Ramos (cell line): ENCODE measurements around the gene RNF208.

ENCODE experiments used
- in situ Hi-C: fragments of 300-500 bp; cut with MboI; formaldehyde crosslinking; loops from one replicate; pipeline ENCODE4 v1.14.3; 2022; ENCODE audit warnings: low sequenced_read_pairs; ENCODE audit not compliant: unreplicated experiment

The RNF208 gene

DNA sequence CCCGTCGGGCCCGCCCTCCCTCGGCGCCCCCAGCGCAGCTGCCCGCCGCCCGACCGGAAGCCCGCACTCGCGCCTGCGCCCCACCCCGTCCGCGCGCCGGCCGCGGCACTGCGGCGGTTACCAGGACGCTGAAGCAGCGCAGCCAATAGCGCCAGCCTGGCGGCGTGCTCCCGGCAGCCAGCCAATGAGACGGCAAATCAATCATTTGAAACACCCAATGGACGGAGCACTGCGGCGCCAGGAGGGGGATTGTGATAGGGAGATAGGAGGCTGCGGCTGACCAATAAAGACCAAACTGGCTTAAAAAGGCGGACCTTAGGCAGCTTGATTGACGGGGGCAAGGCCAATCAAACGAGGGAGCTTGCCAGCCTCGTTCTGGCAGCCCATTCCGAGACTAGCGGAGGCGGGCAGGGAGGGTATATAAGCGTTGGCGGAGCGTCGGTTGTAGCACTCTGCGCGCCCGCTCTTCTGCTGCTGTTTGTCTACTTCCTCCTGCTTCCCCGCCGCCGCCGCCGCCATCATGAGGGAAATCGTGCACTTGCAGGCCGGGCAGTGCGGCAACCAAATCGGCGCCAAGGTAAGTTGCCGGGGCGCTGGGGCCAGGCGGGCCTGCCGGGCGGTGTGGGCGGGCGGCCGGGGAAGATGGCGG, 18.9 kb upstream of the RNF208 start, which contains the start of gene TUBB4B:
Gene TUBB4B, plus strand, starts transcription at position 447 of the 649 bp plus-strand sequence. Its CDS starts 74 bp downstream, at position 521.
- in situ Hi-C loops = loop anchor here (25.0 kb wide), 1 partner anchor 454 kb away; the partner anchor contains the start of genes CCDC183 and TMEM141

DNA sequence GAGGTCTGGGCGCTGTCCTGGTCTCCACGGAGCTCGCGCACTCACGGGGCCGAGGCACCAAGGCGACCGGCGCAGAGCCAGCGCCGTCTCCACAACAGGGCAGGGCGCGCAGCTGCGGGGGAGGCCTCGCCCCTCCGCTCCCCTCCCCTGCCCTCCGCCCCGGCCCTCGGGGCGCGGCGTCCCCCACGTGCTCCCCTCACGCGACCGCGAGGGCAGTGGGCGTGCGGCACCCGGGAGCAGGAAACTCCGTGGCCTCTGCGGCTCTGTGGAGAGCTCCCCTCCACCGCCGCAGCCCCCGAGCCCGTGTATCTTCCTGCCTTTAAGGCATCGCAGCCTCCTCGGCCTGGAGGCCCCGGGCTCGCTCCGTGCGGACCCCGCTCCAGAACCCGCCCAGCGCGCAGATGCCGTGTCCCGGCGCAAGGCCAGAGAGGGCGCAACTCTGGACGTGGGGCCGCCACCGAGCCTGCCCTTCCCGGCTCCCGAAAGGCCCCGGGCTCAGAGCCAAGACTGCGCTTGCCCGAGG, 18.3 kb upstream of the RNF208 start:
- in situ Hi-C loops = loop anchor here (25.0 kb wide), 1 partner anchor 453 kb away; the partner anchor contains the start of genes CCDC183 and TMEM141

DNA sequence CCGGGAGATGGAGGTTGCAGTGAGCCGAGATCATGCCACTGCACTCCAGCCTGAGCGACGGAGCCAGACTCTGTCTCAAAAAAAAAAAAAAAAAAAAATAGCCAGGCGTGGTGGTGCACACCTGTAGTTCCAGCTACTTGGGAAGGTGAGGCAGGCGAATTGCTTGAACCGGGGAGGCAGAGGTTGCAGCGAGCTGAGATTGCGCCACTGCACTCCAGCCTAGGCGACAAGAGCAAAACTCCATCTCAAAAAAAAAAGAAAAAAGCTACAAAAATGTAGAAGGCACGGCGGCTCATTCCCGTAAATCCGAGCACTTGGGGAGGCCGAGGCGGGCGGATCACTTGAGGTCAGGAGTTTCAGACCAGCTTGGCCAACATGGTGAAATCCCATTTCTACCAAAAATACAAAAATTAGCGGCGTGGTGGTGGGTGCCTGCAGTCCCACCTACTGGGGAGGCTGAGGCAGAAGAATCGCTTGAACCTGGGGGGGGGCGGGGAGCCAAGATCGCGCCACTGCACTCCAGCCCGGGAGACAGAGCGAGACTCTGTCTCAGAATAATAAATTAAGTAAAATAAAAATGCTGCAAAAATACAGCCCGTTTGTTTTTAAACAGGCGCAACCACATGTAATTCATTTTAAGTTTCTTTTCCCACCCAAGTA, 17.6 kb upstream of the RNF208 start:
- in situ Hi-C loops = loop anchor here (25.0 kb wide), 1 partner anchor 452 kb away; the partner anchor contains the start of genes CCDC183 and TMEM141

DNA sequence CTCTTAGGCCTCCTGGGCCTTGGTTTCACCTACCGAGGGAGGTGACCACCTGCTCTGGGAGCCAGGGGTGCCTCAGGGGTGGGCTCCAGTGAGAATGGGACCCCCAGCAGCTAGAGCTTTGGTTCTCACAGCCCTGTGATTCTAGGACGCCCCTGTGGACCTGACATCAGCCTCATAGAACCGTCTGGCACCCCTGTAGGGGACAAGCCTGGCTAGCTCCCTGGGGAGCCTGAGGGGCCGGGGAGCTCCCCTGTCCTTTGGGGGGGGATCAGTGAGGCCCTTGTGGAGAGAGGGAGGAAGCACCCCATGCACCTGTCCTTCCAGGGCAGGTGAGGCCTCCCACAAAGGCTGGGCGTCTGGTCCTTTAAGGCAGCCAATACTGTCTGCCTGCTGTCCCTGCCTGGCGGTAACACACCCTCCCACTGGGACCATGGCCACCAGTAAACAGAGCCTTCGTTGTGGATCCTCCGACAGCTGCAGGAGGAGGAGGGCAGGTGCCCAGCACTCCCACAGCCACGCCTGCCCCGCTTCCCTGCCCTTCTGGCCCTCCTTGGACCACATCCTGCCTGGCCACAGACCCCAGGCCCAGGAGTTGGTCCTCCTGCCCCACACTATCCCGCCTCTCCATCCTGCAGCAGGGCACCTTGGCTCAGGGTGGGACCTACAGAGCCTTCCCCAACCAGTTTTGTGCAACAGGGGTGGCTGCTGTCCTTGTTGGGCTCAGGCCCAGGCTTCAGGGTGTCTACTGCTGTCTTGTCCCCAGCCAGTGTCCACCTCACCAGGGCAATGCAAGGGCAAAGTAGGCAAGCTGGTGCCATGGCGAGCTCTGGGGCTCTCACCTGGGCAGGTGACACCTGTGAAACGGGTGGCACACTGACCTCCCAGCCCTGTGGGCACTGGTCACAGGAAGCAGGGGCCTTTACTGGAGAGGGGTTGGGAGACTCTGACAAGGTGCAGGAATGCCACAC, 16.0 kb upstream of the RNF208 start:
- in situ Hi-C loops = loop anchor here (25.0 kb wide), 1 partner anchor 451 kb away; the partner anchor contains the start of genes CCDC183 and TMEM141

DNA sequence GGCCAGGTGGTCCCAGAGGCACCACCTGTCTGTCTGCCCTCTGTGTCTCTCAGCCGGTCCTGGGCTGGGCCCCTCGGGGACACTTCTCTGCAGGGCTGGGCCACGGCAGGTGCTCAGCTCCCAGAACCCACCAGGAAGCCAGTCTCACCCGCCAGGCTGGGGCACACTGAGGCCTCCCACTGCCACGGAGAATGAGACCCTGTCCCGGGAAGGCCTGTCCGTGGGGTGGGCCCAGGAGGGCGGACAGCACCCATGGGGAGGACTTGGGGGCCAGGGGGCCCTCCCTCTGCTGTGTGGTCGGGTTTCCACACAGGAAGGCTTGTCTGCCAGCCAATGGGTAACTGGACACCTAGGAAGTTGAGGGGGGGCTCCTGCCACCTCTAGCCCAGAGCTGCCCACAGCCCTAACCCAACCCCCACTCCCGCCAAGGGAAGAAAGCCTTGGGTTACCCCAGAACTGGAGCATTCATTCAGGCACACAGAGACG, 14.9 kb upstream of the RNF208 start:
- in situ Hi-C loops = loop anchor here (25.0 kb wide), 1 partner anchor 450 kb away; the partner anchor contains the start of genes CCDC183 and TMEM141

DNA sequence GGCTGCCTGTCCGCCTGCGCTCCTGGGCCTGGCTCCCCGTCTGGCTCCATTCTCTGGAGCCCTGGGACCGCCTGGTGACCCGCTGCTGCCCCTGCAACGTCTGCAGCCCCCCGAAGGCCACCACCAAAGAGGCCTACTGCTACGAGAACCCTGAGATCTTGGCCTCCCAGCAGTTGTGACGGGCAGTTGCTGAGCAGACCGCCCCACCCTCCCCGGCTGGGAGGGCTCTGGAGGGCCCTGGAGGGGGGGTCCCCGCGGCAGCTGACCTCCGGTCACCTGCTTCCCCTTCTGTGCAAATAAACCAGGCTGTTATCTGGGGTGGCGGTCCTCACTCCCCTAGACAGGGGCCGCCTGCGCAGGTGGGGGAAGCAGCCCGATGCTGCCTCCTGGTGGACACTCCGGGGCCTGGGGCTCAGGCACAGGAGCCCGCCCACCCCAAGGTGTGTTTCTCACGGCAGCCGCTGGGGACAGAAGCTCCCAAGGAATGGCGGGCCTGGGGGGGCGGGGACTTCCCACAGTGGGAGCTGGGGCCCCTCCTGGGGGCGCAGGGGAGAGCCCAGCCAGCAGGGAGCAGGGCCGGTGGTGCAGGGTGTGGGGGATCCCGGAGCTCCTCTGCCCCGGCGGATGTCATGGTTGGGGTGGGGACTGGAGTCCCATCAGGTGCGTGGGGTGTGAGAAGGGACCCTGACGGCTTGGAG, 14.3 kb upstream of the RNF208 start:
- in situ Hi-C loops = loop anchor here (25.0 kb wide), 1 partner anchor 449 kb away; the partner anchor contains the start of genes CCDC183 and TMEM141

DNA sequence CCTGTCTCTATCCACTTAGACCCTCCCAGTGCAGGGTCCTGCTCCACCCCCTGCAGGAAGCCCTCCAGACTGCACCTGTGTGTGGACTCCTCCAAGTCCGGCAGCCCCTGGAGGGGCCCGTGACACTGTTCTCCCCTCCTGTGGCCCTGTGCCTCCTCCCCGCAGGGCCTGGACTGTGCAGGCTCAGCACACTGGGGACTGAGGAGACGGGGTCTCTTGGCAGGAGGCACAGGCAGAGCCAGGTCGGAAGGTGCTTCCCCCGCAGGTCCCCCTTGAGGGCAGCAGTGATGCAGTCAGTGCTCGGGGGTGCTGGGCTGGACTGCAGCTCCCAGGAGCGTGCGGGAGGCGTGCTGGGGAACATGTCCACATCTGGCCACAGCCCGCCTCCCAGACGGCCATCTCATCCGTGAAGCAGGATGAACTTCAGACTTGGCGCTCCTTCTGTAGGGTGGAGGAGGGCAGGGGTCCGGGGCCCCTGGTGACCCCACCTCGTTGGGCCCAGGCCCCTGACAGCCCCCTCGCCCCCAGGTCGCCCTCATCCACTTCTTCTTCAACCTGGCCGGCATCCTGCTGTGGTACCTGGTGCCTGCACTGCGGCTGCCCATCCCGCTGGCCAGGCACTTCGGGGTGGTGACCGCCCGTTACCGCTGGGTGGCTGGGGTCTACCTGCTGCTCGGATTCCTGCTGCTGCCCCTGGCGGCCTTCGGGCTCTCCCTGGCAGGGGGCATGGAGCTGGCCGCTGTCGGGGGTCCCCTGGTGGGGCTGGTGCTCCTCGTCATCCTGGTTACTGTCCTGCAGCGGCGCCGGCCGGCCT, 13.6 kb upstream of the RNF208 start:
- in situ Hi-C loops = loop anchor here (25.0 kb wide), 1 partner anchor 448 kb away; the partner anchor contains the start of genes CCDC183 and TMEM141

DNA sequence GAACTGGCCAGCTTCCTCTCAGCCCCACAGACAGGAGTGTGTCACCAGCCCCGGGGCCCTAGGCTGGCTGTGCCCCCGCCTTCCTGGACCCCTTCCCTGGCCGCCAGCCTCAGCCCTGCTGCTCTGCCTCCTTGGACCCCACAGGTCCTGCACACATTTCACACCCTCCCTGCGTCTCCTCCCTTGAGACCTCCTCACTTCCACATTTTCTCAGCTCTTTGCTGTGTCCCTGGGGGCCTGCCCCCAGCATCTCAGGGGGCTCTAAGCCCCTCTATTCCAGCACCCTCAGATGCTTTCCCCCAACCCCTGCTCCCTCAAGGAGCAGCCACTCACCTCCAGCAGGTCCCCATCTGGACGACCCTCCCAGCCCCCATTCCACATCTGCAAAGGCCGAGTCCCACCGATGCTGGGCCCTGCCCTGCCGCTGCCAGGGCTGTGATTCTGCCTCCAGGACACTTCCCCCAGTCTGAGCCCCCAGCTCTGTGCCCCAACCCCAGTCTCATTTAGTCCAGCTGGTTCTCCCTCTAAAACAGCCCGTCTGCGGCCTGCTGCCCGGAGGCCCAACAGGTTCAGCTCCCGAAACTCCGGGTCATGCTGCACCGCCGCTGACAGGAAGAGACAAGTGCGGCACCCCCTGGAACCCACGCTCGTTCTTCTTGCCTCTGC, 12.9 kb upstream of the RNF208 start:
- in situ Hi-C loops = loop anchor here (25.0 kb wide), 1 partner anchor 448 kb away; the partner anchor contains the start of genes CCDC183 and TMEM141

DNA sequence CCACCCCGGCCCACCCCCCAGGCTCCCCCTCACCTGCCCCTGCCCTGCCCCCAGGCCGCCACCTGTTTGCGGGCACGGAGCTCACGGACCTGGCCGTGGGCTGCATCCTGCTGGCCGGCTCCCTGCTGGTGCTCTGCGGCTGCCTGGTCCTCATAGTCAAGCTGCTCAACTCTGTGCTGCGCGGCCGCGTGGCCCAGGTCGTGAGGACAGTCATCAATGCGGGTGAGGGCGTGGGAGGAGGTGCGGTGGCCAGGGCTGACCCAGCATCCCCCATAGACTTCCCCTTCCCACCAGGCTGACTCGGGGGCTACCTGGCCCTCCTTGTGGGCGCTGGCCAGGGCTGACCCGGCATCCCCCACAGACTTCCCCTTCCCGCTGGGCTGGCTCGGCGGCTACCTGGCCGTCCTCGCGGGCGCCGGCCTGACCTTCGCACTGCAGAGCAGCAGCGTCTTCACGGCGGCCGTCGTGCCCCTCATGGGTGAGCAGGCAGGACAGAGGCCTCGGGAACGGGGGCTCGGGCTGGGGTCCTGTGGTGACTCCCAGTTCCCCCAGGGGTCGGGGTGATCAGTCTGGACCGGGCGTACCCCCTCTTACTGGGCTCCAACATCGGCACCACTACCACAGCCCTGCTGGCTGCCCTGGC, 12.1 kb upstream of the RNF208 start:
- in situ Hi-C loops = loop anchor here (25.0 kb wide), 1 partner anchor 447 kb away; the partner anchor contains the start of genes CCDC183 and TMEM141

DNA sequence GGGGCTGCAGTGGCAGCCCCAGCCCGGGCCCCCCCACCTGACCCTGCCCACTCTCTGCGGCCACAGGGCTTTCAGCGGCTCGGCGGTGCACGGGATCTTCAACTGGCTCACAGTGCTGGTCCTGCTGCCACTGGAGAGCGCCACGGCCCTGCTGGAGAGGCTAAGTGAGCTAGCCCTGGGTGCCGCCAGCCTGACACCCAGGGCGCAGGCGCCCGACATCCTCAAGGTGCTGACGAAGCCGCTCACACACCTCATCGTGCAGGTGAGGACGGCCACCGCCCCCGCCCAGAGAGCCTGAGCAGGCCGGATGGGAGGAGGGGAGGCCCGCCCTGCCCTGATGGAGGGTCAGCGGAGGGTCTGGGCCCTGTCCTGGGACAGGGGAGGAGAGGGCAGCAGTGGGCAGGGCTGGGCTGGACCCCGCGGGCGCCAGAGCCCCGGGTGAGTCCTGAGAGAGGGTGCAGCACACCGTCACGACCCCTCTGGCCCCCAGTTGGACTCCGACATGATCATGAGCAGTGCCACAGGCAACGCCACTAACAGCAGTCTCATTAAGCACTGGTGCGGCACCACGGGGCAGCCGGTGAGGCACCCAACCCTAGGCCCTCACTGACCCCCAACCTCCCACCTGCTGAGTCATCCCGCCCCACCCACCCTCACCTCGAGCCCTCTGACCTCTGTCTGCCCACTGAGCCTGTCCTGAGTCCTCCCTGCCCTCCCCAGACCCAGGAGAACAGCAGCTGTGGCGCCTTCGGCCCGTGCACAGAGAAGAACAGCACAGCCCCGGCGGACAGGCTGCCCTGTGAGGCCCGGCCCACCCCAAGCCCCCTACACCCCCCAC, 11.3 kb upstream of the RNF208 start:
- in situ Hi-C loops = loop anchor here (25.0 kb wide), 1 partner anchor 446 kb away; the partner anchor contains the start of genes CCDC183 and TMEM141

DNA sequence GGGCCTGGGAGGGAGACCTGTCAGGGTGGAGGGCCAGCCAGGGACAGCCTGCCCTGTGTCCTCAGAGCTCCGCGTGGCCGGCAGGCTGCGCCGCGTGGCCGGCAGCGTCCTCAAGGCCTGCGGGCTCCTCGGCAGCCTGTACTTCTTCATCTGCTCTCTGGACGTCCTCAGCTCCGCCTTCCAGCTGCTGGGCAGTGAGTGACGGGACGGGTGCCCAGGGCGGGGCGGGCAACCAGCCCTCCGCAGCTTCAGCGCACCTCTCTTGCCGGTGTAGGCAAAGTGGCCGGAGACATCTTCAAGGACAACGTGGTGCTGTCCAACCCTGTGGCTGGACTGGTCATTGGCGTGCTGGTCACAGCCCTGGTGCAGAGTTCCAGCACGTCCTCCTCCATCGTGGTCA, 10.5 kb upstream of the RNF208 start:
- in situ Hi-C loops = loop anchor here (25.0 kb wide), 1 partner anchor 445 kb away; the partner anchor contains the start of genes CCDC183 and TMEM141

DNA sequence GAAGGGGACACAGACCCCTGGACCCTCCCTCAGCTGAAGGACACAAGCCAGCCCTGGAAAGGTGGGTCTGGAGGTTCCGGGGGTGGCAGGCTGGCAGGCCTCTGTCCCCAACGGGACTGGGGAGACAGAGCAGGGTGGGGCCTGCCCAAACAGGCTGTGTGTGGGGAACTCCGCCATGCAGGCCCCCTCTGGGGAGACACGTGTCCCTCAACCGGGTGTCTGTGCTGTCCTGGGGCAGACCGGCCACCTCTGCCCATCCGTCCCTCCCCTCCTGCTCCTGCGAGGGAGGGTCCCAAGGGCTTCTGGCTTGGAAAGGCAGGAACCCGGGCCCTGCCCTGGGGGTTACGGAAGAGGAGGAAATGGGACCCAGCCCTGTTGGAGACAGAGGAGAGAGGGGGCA, 10.1 kb upstream of the RNF208 start:
- in situ Hi-C loops = loop anchor here (25.0 kb wide), 1 partner anchor 445 kb away; the partner anchor contains the start of genes CCDC183 and TMEM141

DNA sequence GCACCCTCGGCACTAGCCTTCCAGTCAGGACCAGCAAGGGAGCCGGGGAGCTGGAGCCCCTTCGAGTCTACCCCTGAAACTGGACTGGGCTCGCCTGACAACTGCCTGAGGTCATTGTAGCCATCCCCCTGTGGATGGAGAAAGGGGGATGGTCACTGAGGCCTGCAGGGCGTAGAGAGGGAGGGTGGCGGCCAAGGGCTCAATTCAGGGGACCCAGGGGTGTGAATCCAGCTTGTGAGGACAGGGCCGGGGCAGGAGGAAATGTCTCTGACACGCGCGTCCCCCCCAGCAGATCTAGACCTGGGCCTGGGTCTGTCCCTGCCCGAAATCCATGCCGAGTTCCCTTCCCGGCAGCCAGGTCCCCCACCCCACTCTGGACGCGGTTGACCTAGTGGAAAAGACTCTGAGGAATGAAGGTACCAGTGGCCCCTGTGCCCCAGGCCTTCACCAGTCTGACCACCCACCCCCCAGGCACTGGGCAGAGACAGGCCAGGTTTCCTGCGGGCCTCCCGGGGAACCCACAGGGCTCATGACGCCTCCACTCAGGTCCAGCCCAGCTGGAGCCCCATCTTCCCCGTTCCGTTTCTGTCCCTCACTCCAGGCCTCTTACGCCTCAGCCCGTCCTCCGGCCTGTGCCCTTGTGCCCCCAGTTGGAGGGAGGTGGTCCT, 9.5 kb upstream of the RNF208 start:
- in situ Hi-C loops = loop anchor here (25.0 kb wide), 1 partner anchor 444 kb away; the partner anchor contains the start of genes CCDC183 and TMEM141

DNA sequence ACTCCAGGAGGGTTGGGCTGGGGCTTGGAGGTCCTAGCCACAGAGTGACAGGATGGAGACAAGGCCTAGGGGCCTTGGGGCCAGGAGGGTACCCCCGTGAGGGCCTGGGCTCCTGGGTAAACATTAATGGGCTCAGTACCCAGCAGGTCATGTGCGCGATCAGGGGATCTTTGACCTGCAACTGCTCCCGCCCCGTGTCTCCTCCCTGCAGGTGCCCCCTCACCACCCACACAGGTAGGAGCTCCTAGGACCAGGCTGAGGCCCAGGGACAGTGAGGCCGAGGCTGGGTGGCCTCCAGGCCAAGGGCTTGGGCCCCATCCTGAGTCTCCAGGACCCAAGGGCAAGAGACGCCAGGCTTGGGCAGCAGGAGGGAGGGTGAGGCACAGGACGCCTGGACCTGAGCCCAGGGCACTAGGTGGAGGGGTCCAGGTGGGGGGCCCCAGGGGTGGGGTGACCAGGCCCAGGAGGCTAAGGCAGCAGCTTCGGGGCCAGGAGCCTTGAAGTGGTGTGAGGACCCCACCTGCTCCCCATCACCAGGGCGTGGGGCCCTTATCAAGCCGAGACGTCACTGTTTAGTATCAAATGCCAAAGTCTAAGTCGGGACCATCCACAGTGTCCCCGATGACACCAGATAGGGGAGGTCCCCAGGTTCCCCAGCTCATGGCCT, 8.8 kb upstream of the RNF208 start, which contains the start of gene SLC34A3:
Gene SLC34A3, plus strand, starts transcription at position 197 of the 667 bp plus-strand sequence. CDS start 802 bp downstream, outside the sequence.
- in situ Hi-C loops = loop anchor here (25.0 kb wide), 1 partner anchor 444 kb away; the partner anchor contains the start of genes CCDC183 and TMEM141
